GM23338 (cell line): ENCODE data around the gene NEURL3. TPM values are rescaled to one million over a fixed set of nuclear protein-coding genes. Genes with fewer than 3 reads are reported as not detected.

ENCODE experiments used
- ATAC-seq: fragments of 200-7000 bp; cut with Tn5 transposase; 3 replicates; pipeline ENCODE4 v1.9.1; 2020
- DNase-seq: peaks from one replicate; pipeline ENCODE4 v3.0.0-alpha.2; 2015; ENCODE audit warnings: low spot score
- H2AFZ ChIP-seq: fragments of 200-600 bp; sonication (generic); 2 replicates; pipeline ENCODE4 v1.8.0; 2016; ENCODE audit warnings: antibody characterized with exemption, mild to moderate bottlenecking, moderate library complexity
- H3F3A ChIP-seq: fragments of 200-600 bp; sonication (generic); replicated peaks from 2 replicates; pipeline ENCODE4 v1.8.0; 2017; ENCODE audit warnings: antibody characterized with exemption, mixed run types, low read depth
- H3K27ac ChIP-seq: fragments of 200-600 bp; sonication (generic); 2 replicates; pipeline ENCODE4 v1.6.1; 2016; ENCODE audit warnings: low read depth
- H3K27me3 ChIP-seq: fragments of 200-600 bp; sonication (generic); 2 replicates; pipeline ENCODE4 v1.8.0; 2016; ENCODE audit warnings: mild to moderate bottlenecking, mixed run types, moderate library complexity; ENCODE audit not compliant: insufficient read depth
- H3K36me3 ChIP-seq: fragments of 200-600 bp; sonication (generic); 2 replicates; pipeline ENCODE4 v1.8.0; 2016; ENCODE audit warnings: mild to moderate bottlenecking; ENCODE audit not compliant: insufficient read depth
- H3K4me1 ChIP-seq: fragments of 200-600 bp; sonication (generic); 2 replicates; pipeline ENCODE4 v1.8.0; 2016; ENCODE audit warnings: mild to moderate bottlenecking, moderate library complexity; ENCODE audit not compliant: insufficient read depth
- H3K4me2 ChIP-seq: fragments of 200-600 bp; sonication (generic); 2 replicates; pipeline ENCODE4 v1.7.1; 2017; ENCODE audit warnings: mixed run types
- H3K4me3 ChIP-seq: fragments of 200-600 bp; sonication (generic); 2 replicates; pipeline ENCODE4 v1.6.1; 2016; ENCODE audit warnings: mixed run types
- H3K79me2 ChIP-seq: fragments of 200-600 bp; sonication (generic); replicated peaks from 2 replicates; pipeline ENCODE4 v1.8.0; 2017; ENCODE audit warnings: mild to moderate bottlenecking; ENCODE audit not compliant: insufficient read depth
- H3K9me2 ChIP-seq: fragments of 200-600 bp; sonication (generic); 2 replicates; pipeline ENCODE4 v1.8.0; 2017; ENCODE audit not compliant: insufficient read depth
- H4K20me1 ChIP-seq: fragments of 200-600 bp; sonication (generic); replicated peaks from 2 replicates; pipeline ENCODE4 v1.8.0; 2017; ENCODE audit warnings: mild to moderate bottlenecking; ENCODE audit not compliant: insufficient read depth
- H3K27ac Mint-ChIP-seq: 2 replicates; pipeline ENCODE4 v1.8.0; 2020; ENCODE audit warnings: inconsistent platforms, mild to moderate bottlenecking, moderate library complexity, mixed read lengths
- H3K27me3 Mint-ChIP-seq: 3 replicates; pipeline ENCODE4 v1.8.0; 2022; ENCODE audit warnings: low read depth, mild to moderate bottlenecking, moderate library complexity, mixed read lengths, inconsistent platforms; ENCODE audit not compliant: insufficient read depth, poor library complexity
- H3K36me3 Mint-ChIP-seq: 3 replicates; pipeline ENCODE4 v1.8.0; 2021; ENCODE audit warnings: low read depth, mild to moderate bottlenecking, inconsistent platforms, moderate library complexity, mixed read lengths
- H3K4me1 Mint-ChIP-seq: 3 replicates; pipeline ENCODE4 v1.8.0; 2020; ENCODE audit warnings: mild to moderate bottlenecking, inconsistent platforms, mixed read lengths
- H3K4me3 Mint-ChIP-seq: 3 replicates; pipeline ENCODE4 v1.8.0; 2021; ENCODE audit warnings: moderate library complexity, mild to moderate bottlenecking, inconsistent platforms, mixed read lengths
- H3K9me3 Mint-ChIP-seq: 3 replicates; pipeline ENCODE4 v1.8.0; 2020; ENCODE audit warnings: moderate library complexity, mild to moderate bottlenecking, inconsistent platforms, mixed read lengths
- EZH2 ChIP-seq: fragments of 200-600 bp; sonication (generic); IDR thresholded peaks from one replicate; pipeline ENCODE4 v1.8.0; 2017; ENCODE audit warnings: antibody characterized with exemption, mild to moderate bottlenecking, low read depth; ENCODE audit not compliant: unreplicated experiment
- EZH2phosphoT487 ChIP-seq: fragments of 200-600 bp; sonication (generic); IDR thresholded peaks from one replicate; pipeline ENCODE4 v1.8.1; 2018; ENCODE audit warnings: antibody characterized with exemption; ENCODE audit not compliant: unreplicated experiment
- JUNB ChIP-seq: IDR thresholded peaks from one replicate; pipeline ENCODE4 v1.6.1; 2016; ENCODE audit warnings: antibody characterized with exemption; ENCODE audit not compliant: unreplicated experiment
- POLR2AphosphoS5 ChIP-seq: IDR thresholded peaks from 2 replicates; pipeline ENCODE4 v1.6.1; 2016; ENCODE audit warnings: antibody characterized with exemption, low read depth
- ZNF114 ChIP-seq: fragments of 250-450 bp; sonication (Bioruptor Pico); IDR thresholded peaks from 2 replicates; pipeline ENCODE4 v1.5.0; 2020; ENCODE audit warnings: mild to moderate bottlenecking, moderate library complexity
- ZNF331 ChIP-seq: fragments of 250-450 bp; sonication (Bioruptor Pico); IDR thresholded peaks from 2 replicates; pipeline ENCODE4 v1.5.0; 2020; ENCODE audit warnings: low read depth, mild to moderate bottlenecking, moderate library complexity
- polyA plus RNA-seq: library from polyadenylated mRNA; unstranded; fragments of >200 nt; fragmentation: Nextera tagmentation; extraction: Ambion mirVana; gene quantifications from 2 replicates; pipeline ENCODE4 v1.2.1, GENCODE V29; 2016
- total RNA-seq: library from RNA; depleted of rRNA; stranded (reverse); fragments of >200 nt; shearing (Covaris generic); gene quantifications from 2 replicates; pipeline ENCODE4 v1.2.3, GENCODE V29; 2014
- TF ChIP-seq, protein P1 (sequence below): fragments of 250-450 bp; sonication (Bioruptor Pico); IDR thresholded peaks from 2 replicates; pipeline ENCODE4 v1.5.0; 2020; ENCODE audit warnings: mild to moderate bottlenecking, moderate library complexity
- TF ChIP-seq, protein P2 (sequence below): IDR thresholded peaks from 2 replicates; pipeline ENCODE4 v1.6.1; 2016; ENCODE audit warnings: antibody characterized with exemption
- TF ChIP-seq, protein P3 (sequence below): IDR thresholded peaks from one replicate; pipeline ENCODE4 v1.6.1; 2018; ENCODE audit warnings: antibody characterized with exemption; ENCODE audit not compliant: unreplicated experiment
- TF ChIP-seq, protein P4 (sequence below), 2 experiments: fragments of 200-600 bp in 1 of 2; sonication (generic) in 1 of 2; conservative IDR thresholded peaks; 2 replicates each; pipeline versions ENCODE4 v1.5.1 to v1.6.1; 2016 to 2017; ENCODE audit warnings: antibody characterized with exemption in 2 of 2, low read depth in 2 of 2, mild to moderate bottlenecking in 2 of 2, moderate library complexity in 1 of 2

NEURL3 gene
- total and polyA plus RNA-seq, 2 experiments from 2014 or later = 0.21 TPM; not detected in 1

DNA sequence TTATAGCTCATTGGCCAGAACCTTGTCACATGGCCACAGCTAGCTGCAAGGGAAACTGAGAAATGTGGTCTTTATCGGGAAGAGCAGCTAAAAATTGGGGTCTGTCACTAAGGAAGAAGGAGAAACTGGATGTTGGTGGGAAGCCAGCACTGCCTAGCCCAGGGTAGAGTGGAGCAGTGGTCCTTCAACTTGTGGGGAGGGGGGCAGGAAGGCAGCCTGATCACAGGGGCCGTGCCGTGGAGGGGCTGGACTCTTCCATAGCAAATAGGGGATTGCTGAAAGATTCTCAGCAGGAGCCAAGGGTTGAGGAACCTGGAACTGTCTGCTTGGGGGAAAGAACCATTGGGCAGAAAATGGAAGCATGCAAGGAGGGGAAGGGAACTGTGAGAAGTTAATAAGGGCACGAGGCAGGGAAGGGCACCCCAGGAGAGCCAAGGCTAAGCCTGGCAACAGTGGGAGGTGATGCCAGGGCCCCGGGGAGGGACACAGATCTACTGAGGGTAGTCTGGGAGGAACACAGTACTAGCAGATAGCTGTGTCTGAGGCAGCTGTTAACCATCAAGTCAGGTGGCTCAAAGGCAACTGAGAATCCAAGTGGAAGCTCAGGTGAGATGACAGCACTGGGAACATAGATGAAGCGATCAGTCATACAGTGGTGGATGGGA is 5.9 kb upstream of the NEURL3 start:
- TF ChIP-seq, protein P1, sequence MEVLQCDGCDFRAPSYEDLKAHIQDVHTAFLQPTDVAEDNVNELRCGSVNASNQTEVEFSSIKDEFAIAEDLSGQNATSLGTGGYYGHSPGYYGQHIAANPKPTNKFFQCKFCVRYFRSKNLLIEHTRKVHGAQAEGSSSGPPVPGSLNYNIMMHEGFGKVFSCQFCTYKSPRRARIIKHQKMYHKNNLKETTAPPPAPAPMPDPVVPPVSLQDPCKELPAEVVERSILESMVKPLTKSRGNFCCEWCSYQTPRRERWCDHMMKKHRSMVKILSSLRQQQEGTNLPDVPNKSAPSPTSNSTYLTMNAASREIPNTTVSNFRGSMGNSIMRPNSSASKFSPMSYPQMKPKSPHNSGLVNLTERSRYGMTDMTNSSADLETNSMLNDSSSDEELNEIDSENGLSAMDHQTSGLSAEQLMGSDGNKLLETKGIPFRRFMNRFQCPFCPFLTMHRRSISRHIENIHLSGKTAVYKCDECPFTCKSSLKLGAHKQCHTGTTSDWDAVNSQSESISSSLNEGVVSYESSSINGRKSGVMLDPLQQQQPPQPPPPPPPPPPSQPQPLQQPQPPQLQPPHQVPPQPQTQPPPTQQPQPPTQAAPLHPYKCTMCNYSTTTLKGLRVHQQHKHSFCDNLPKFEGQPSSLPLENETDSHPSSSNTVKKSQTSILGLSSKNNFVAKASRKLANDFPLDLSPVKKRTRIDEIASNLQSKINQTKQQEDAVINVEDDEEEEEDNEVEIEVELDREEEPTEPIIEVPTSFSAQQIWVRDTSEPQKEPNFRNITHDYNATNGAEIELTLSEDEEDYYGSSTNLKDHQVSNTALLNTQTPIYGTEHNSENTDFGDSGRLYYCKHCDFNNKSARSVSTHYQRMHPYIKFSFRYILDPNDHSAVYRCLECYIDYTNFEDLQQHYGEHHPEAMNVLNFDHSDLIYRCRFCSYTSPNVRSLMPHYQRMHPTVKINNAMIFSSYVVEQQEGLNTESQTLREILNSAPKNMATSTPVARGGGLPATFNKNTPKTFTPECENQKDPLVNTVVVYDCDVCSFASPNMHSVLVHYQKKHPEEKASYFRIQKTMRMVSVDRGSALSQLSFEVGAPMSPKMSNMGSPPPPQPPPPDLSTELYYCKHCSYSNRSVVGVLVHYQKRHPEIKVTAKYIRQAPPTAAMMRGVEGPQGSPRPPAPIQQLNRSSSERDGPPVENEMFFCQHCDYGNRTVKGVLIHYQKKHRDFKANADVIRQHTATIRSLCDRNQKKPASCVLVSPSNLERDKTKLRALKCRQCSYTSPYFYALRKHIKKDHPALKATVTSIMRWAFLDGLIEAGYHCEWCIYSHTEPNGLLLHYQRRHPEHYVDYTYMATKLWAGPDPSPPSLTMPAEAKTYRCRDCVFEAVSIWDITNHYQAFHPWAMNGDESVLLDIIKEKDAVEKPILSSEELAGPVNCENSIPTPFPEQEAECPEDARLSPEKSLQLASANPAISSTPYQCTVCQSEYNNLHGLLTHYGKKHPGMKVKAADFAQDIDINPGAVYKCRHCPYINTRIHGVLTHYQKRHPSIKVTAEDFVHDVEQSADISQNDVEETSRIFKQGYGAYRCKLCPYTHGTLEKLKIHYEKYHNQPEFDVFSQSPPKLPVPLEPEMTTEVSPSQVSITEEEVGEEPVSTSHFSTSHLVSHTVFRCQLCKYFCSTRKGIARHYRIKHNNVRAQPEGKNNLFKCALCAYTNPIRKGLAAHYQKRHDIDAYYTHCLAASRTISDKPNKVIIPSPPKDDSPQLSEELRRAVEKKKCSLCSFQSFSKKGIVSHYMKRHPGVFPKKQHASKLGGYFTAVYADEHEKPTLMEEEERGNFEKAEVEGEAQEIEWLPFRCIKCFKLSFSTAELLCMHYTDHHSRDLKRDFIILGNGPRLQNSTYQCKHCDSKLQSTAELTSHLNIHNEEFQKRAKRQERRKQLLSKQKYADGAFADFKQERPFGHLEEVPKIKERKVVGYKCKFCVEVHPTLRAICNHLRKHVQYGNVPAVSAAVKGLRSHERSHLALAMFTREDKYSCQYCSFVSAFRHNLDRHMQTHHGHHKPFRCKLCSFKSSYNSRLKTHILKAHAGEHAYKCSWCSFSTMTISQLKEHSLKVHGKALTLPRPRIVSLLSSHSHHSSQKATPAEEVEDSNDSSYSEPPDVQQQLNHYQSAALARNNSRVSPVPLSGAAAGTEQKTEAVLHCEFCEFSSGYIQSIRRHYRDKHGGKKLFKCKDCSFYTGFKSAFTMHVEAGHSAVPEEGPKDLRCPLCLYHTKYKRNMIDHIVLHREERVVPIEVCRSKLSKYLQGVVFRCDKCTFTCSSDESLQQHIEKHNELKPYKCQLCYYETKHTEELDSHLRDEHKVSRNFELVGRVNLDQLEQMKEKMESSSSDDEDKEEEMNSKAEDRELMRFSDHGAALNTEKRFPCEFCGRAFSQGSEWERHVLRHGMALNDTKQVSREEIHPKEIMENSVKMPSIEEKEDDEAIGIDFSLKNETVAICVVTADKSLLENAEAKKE (CRISPR knock-in tag) = no peak
- TF ChIP-seq, protein P2, sequence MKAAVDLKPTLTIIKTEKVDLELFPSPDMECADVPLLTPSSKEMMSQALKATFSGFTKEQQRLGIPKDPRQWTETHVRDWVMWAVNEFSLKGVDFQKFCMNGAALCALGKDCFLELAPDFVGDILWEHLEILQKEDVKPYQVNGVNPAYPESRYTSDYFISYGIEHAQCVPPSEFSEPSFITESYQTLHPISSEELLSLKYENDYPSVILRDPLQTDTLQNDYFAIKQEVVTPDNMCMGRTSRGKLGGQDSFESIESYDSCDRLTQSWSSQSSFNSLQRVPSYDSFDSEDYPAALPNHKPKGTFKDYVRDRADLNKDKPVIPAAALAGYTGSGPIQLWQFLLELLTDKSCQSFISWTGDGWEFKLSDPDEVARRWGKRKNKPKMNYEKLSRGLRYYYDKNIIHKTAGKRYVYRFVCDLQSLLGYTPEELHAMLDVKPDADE = no peak
- TF ChIP-seq JUNB = no peak
- no peak for TF ChIP-seq POLR2AphosphoS5
- TF ChIP-seq EZH2 = no peak
- no peak for TF ChIP-seq ZNF331 (CRISPR knock-in tag)
- no peak for TF ChIP-seq ZNF114
- TF ChIP-seq EZH2phosphoT487 = no peak
- TF ChIP-seq, protein P3, sequence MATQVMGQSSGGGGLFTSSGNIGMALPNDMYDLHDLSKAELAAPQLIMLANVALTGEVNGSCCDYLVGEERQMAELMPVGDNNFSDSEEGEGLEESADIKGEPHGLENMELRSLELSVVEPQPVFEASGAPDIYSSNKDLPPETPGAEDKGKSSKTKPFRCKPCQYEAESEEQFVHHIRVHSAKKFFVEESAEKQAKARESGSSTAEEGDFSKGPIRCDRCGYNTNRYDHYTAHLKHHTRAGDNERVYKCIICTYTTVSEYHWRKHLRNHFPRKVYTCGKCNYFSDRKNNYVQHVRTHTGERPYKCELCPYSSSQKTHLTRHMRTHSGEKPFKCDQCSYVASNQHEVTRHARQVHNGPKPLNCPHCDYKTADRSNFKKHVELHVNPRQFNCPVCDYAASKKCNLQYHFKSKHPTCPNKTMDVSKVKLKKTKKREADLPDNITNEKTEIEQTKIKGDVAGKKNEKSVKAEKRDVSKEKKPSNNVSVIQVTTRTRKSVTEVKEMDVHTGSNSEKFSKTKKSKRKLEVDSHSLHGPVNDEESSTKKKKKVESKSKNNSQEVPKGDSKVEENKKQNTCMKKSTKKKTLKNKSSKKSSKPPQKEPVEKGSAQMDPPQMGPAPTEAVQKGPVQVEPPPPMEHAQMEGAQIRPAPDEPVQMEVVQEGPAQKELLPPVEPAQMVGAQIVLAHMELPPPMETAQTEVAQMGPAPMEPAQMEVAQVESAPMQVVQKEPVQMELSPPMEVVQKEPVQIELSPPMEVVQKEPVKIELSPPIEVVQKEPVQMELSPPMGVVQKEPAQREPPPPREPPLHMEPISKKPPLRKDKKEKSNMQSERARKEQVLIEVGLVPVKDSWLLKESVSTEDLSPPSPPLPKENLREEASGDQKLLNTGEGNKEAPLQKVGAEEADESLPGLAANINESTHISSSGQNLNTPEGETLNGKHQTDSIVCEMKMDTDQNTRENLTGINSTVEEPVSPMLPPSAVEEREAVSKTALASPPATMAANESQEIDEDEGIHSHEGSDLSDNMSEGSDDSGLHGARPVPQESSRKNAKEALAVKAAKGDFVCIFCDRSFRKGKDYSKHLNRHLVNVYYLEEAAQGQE = no peak
- TF ChIP-seq, protein P4, sequence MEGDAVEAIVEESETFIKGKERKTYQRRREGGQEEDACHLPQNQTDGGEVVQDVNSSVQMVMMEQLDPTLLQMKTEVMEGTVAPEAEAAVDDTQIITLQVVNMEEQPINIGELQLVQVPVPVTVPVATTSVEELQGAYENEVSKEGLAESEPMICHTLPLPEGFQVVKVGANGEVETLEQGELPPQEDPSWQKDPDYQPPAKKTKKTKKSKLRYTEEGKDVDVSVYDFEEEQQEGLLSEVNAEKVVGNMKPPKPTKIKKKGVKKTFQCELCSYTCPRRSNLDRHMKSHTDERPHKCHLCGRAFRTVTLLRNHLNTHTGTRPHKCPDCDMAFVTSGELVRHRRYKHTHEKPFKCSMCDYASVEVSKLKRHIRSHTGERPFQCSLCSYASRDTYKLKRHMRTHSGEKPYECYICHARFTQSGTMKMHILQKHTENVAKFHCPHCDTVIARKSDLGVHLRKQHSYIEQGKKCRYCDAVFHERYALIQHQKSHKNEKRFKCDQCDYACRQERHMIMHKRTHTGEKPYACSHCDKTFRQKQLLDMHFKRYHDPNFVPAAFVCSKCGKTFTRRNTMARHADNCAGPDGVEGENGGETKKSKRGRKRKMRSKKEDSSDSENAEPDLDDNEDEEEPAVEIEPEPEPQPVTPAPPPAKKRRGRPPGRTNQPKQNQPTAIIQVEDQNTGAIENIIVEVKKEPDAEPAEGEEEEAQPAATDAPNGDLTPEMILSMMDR (conservative IDR thresholded peaks at IDR 0.05; ENCODE audit: low read depth in 2 of 2) = no peak
- Mint-ChIP-seq H3K27ac (no peak overlapping the region), H3K27me3 (peaks cover 33% of the 10 kb centered on the region), H3K4me1 (peaks cover 11% of the 10 kb centered on the region), H3K36me3 (peaks cover 1% of the 10 kb centered on the region; the same call in 1 of the 3 replicates), H3K9me3 (peaks cover 11% of the 10 kb centered on the region), H3K4me3 (no peak overlapping the region)
- H3K4me1 ChIP-seq = peaks cover 3% of the 10 kb centered on the region; the same call in 1 of the 2 replicates
- H3K4me3 ChIP-seq = no peak overlapping the region
- no peak for DNase-seq
- no peaks in the 10 kb centered on the region; the same call in 1 of the 2 replicates for H3K36me3 ChIP-seq
- no peak for ATAC-seq
- no peak overlapping the region for H3K4me2 ChIP-seq
- H3F3A ChIP-seq = 0 out of 2 replicates have a peak, but pooled peaks cover 2% of the 10 kb centered on the region
- H3K27me3 ChIP-seq = peaks cover 10% of the 10 kb centered on the region
- H3K79me2 ChIP-seq = no peaks in the 10 kb centered on the region
- H3K9me2 ChIP-seq = no peaks in the 10 kb centered on the region
- no peaks in the 10 kb centered on the region for H4K20me1 ChIP-seq
- no peak overlapping the region for H3K27ac ChIP-seq
- no peak overlapping the region for H2AFZ ChIP-seq
